ENCODE data around the gene NHP2.
A peak's percentile ranks its signal among the peaks of the same experiment; 100 is the strongest.
"Not testable (repeated sequence)": the region's sequence is repeated elsewhere in the genome, so short reads cannot be mapped to it uniquely, and the experiment has no call there.

NHP2 gene

GRCh38 chr5:178153530-178154340 is at the start of gene NHP2:
NHP2 (minus strand) TSS chr5:178153885; CDS start chr5:178153817, 68 bp downstream.
- DNase-seq (peak; percentile 98), ATAC-seq (peak; percentile 96)
- Mint-ChIP-seq H3K9me3 (no peaks in the 10 kb centered on the region), H3K27ac (peak within 1 kb of the TSS; percentile 96 to 97), H3K27me3 (no peaks in the 10 kb centered on the region), H3K4me1 (peaks cover 59% of the 10 kb centered on the region), H3K4me3 (peak within 1 kb of the TSS; percentile 98 to 99)

GRCh38 chr5:178202541-178202940 is 48.9 kb upstream of the NHP2 start:
- DNase-seq (no peak), ATAC-seq (no peak)
- Mint-ChIP-seq H3K4me3 (peak overlapping the region; percentile 62 to 69), H3K27me3 (no peaks in the 10 kb centered on the region), H3K4me1 (peaks cover 40% of the 10 kb centered on the region), H3K27ac (no peak overlapping the region), H3K9me3 (no peaks in the 10 kb centered on the region)

- no peaks in the 10 kb centered on the region for H3K9me3 Mint-ChIP-seq
- DNase-seq (no peak), ATAC-seq (no peak)
- H3K4me1 Mint-ChIP-seq = peaks cover 34% of the 10 kb centered on the region
- no peak overlapping the region for H3K27ac Mint-ChIP-seq
- H3K27me3 Mint-ChIP-seq = no peaks in the 10 kb centered on the region
- H3K4me3 Mint-ChIP-seq = peak overlapping the region in 1 of 2 donors; percentile 18
Measured at GRCh38 chr5:178201927-178202235, 48.2 kb upstream of the NHP2 start.

- Mint-ChIP-seq H3K27me3 (no peaks in the 10 kb centered on the region), H3K4me1 (peaks cover 29% of the 10 kb centered on the region), H3K27ac (no peak overlapping the region), H3K9me3 (no peaks in the 10 kb centered on the region), H3K4me3 (no peak overlapping the region)
- no peak for DNase-seq
- ATAC-seq = no peak
Measured at GRCh38 chr5:178201221-178201926, 47.7 kb upstream of the NHP2 start.

GRCh38 chr5:178199581-178200434 is 46.1 kb upstream of the NHP2 start:
- no peaks in the 10 kb centered on the region for H3K9me3 Mint-ChIP-seq

GRCh38 chr5:178198706-178199105 is 45.0 kb upstream of the NHP2 start:
- H3K4me3 Mint-ChIP-seq = no peak overlapping the region
- H3K27ac Mint-ChIP-seq = peak overlapping the region in 1 of 2 donors; percentile 67
- H3K27me3 Mint-ChIP-seq = peaks cover 16% of the 10 kb centered on the region
- H3K9me3 Mint-ChIP-seq = no peaks in the 10 kb centered on the region
- no peak for ATAC-seq
- no peak for DNase-seq
- H3K4me1 Mint-ChIP-seq = peaks cover 22% of the 10 kb centered on the region

More at GRCh38 chr5:178199581-178200434, 46.1 kb upstream of the NHP2 start:
- ATAC-seq = no peak
- no peak for DNase-seq
- Mint-ChIP-seq H3K27ac (no peak overlapping the region), H3K4me1 (peaks cover 20% of the 10 kb centered on the region), H3K27me3 (peaks cover 5% of the 10 kb centered on the region), H3K4me3 (no peak overlapping the region)

- ATAC-seq, H3K4me3 Mint-ChIP-seq, H3K9me3 Mint-ChIP-seq, H3K27ac Mint-ChIP-seq, DNase-seq: not testable (repeated sequence)
- H3K27me3 Mint-ChIP-seq = peaks cover 22% of the 10 kb centered on the region
- peaks cover 28% of the 10 kb centered on the region for H3K4me1 Mint-ChIP-seq
Measured at GRCh38 chr5:178198151-178198550, 44.5 kb upstream of the NHP2 start.

GRCh38 chr5:178196986-178197385 is 43.3 kb upstream of the NHP2 start:
- Mint-ChIP-seq H3K4me3 (no peak overlapping the region), H3K9me3 (no peaks in the 10 kb centered on the region), H3K27ac (no peak overlapping the region), H3K4me1 (peaks cover 21% of the 10 kb centered on the region), H3K27me3 (peaks cover 29% of the 10 kb centered on the region)
- ATAC-seq (no peak), DNase-seq (no peak)

- no peaks in the 10 kb centered on the region for H3K9me3 Mint-ChIP-seq
- H3K4me3 Mint-ChIP-seq = no peak overlapping the region
- DNase-seq (no peak), ATAC-seq (no peak)
- peaks cover 18% of the 10 kb centered on the region for H3K4me1 Mint-ChIP-seq
- peak overlapping the region in 1 of 2 donors; percentile 19 for H3K27ac Mint-ChIP-seq
- H3K27me3 Mint-ChIP-seq = peaks cover 29% of the 10 kb centered on the region
Measured at GRCh38 chr5:178196281-178196812, 42.7 kb upstream of the NHP2 start.

- no peak for DNase-seq
- H3K9me3 Mint-ChIP-seq = no peaks in the 10 kb centered on the region
- peaks cover 29% of the 10 kb centered on the region for H3K27me3 Mint-ChIP-seq
- H3K4me1 Mint-ChIP-seq = peaks cover 18% of the 10 kb centered on the region
- peak; percentile 50 for ATAC-seq
- H3K4me3 Mint-ChIP-seq = peak overlapping the region in 1 of 2 donors; percentile 13
- peak overlapping the region in 1 of 2 donors; percentile 40 for H3K27ac Mint-ChIP-seq
Measured at GRCh38 chr5:178194026-178194425, 40.3 kb upstream of the NHP2 start.

GRCh38 chr5:178193251-178193809 is 39.6 kb upstream of the NHP2 start:
- H3K4me1 Mint-ChIP-seq = peaks cover 18% of the 10 kb centered on the region
- DNase-seq (no peak), ATAC-seq (peak; percentile 40)
- peaks cover 36% of the 10 kb centered on the region for H3K27me3 Mint-ChIP-seq
- no peak overlapping the region for H3K27ac Mint-ChIP-seq
- no peak overlapping the region for H3K4me3 Mint-ChIP-seq
- no peaks in the 10 kb centered on the region for H3K9me3 Mint-ChIP-seq

GRCh38 chr5:178192787-178193186 is 39.1 kb upstream of the NHP2 start:
- H3K4me3 Mint-ChIP-seq = no peak overlapping the region
- peaks cover 39% of the 10 kb centered on the region for H3K27me3 Mint-ChIP-seq
- H3K9me3 Mint-ChIP-seq = no peaks in the 10 kb centered on the region
- DNase-seq (no peak), ATAC-seq (no peak)
- H3K27ac Mint-ChIP-seq = no peak overlapping the region
- peaks cover 18% of the 10 kb centered on the region for H3K4me1 Mint-ChIP-seq

GRCh38 chr5:178192244-178192643 is 38.6 kb upstream of the NHP2 start:
- no peak overlapping the region for H3K4me3 Mint-ChIP-seq
- peaks cover 39% of the 10 kb centered on the region for H3K27me3 Mint-ChIP-seq
- H3K4me1 Mint-ChIP-seq = peaks cover 18% of the 10 kb centered on the region
- DNase-seq = no peak
- H3K9me3 Mint-ChIP-seq = no peaks in the 10 kb centered on the region
- ATAC-seq = no peak
- no peak overlapping the region for H3K27ac Mint-ChIP-seq

GRCh38 chr5:178191661-178192060 is 38.0 kb upstream of the NHP2 start:
- DNase-seq (no peak), ATAC-seq (no peak)
- peaks cover 18% of the 10 kb centered on the region for H3K4me1 Mint-ChIP-seq
- H3K27me3 Mint-ChIP-seq = peaks cover 39% of the 10 kb centered on the region
- no peak overlapping the region for H3K4me3 Mint-ChIP-seq
- H3K9me3 Mint-ChIP-seq = no peaks in the 10 kb centered on the region
- no peak overlapping the region for H3K27ac Mint-ChIP-seq

GRCh38 chr5:178189433-178189832 is 35.7 kb upstream of the NHP2 start:
- H3K27me3 Mint-ChIP-seq = peaks cover 30% of the 10 kb centered on the region
- DNase-seq = no peak
- no peaks in the 10 kb centered on the region for H3K9me3 Mint-ChIP-seq
- no peak overlapping the region for H3K27ac Mint-ChIP-seq
- no peak for ATAC-seq
- H3K4me1 Mint-ChIP-seq = peaks cover 17% of the 10 kb centered on the region
- H3K4me3 Mint-ChIP-seq = no peak overlapping the region

All from stimulated activated naive CD8-positive, alpha-beta T cell treated with anti-CD3 and anti-CD28 coated beads, Interleukin-15, amount 100 ng/mL, for 72 hours (primary cell).